Measurements from ENCODE around the gene PDE5A.

The PDE5A gene

DNA sequence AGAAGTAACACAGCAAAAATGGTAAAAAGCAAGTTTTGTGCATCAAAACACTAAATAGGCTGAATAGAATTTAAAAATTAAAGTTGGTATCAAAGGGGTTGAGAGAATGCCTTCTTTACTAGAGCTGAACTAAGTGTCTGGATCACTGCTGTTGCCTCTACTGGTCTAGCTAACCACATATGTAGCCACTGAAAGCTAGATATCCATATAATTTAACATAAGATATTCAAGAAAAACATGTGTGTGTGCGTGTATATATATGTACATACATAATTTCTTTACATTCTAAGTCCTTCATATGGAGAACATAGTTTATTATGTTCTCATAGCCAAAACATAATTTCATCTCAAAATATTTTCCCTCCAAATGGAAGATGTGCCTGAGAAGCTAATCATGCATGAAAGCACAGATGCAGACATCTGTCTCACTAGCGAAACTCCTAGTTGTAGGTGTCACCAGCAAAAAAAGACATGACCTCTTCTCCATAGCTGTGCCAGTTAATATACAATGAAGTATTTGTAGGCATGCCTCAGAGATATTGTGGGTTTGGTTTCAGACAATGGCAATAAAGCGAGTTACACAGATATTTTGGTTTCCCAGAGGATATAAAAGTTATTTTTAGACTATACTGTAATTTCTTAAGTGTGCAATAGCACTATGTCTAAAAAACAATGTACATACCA, 47.3 kb downstream of the PDE5A start:
- Histone ChIP-seq H3K27ac (ENCODE audit: low read length) (no peak overlapping the region), H3K9ac (ENCODE audit: low read length) (no peak overlapping the region), H3K4me3 (ENCODE audit: low read length) (no peak overlapping the region), H3K4me2 (ENCODE audit: low read depth, low read length) (no peak overlapping the region), H3F3A (ENCODE audit: insufficient read depth, low read length) (no peaks in the 10 kb centered on the region), H3K79me2 (ENCODE audit: low read length) (no peaks in the 10 kb centered on the region), H4K20me1 (ENCODE audit: insufficient read depth, low read length) (no peaks in the 10 kb centered on the region), H3K4me1 (ENCODE audit: low read length) (no peaks in the 10 kb centered on the region), H2AFZ (ENCODE audit: low read length) (no peak overlapping the region), H3K9me2 (replicated peaks; ENCODE audit: insufficient read depth, low read length) (no peaks in the 10 kb centered on the region), H3K27me3 (replicated peaks; ENCODE audit: insufficient read depth, low read length) (no peaks in the 10 kb centered on the region), H3K9me3 (replicated peaks; ENCODE audit: insufficient read depth, low read length) (no peaks in the 10 kb centered on the region), H3K36me3 (replicated peaks; ENCODE audit: insufficient read depth, low read length) (no peaks in the 10 kb centered on the region)
- DNase-seq, result no peak
- TF ChIP-seq CTCF (IDR thresholded peaks at IDR 0.05; ENCODE audit: low read length) (no peak), EZH2 (optimal IDR thresholded peaks at IDR 0.05; ENCODE audit: low read depth, low read length) (no peak), EZH2phosphoT487 (IDR thresholded peaks at IDR 0.05; ENCODE audit: low read length) (no peak)

GRCh38 chr4:119580293-119580692, 48.3 kb downstream of the PDE5A start:
- no peaks in the 10 kb centered on the region for H3K27me3 ChIP-seq (replicated peaks; ENCODE audit: insufficient read depth, low read length)
- no peaks in the 10 kb centered on the region for H3F3A ChIP-seq (ENCODE audit: insufficient read depth, low read length)
- no peak overlapping the region for H3K27ac ChIP-seq (ENCODE audit: low read length)
- TF ChIP-seq EZH2phosphoT487 (IDR thresholded peaks at IDR 0.05; ENCODE audit: low read length) (no peak), EZH2 (optimal IDR thresholded peaks at IDR 0.05; ENCODE audit: low read depth, low read length) (no peak), CTCF (IDR thresholded peaks at IDR 0.05; ENCODE audit: low read length) (no peak)
- H3K36me3 ChIP-seq (replicated peaks; ENCODE audit: insufficient read depth, low read length), result no peaks in the 10 kb centered on the region
- H3K9me3 ChIP-seq (replicated peaks; ENCODE audit: insufficient read depth, low read length), result no peaks in the 10 kb centered on the region
- no peak overlapping the region for H3K4me3 ChIP-seq (ENCODE audit: low read length)
- H3K4me2 ChIP-seq (ENCODE audit: low read depth, low read length), result no peak overlapping the region
- H3K4me1 ChIP-seq (ENCODE audit: low read length), result no peaks in the 10 kb centered on the region
- H3K9ac ChIP-seq (ENCODE audit: low read length), result no peak overlapping the region
- H4K20me1 ChIP-seq (ENCODE audit: insufficient read depth, low read length), result no peaks in the 10 kb centered on the region
- DNase-seq, result no peak
- H2AFZ ChIP-seq (ENCODE audit: low read length), result no peak overlapping the region
- H3K79me2 ChIP-seq (ENCODE audit: low read length), result no peaks in the 10 kb centered on the region
- no peaks in the 10 kb centered on the region for H3K9me2 ChIP-seq (replicated peaks; ENCODE audit: insufficient read depth, low read length)

DNA sequence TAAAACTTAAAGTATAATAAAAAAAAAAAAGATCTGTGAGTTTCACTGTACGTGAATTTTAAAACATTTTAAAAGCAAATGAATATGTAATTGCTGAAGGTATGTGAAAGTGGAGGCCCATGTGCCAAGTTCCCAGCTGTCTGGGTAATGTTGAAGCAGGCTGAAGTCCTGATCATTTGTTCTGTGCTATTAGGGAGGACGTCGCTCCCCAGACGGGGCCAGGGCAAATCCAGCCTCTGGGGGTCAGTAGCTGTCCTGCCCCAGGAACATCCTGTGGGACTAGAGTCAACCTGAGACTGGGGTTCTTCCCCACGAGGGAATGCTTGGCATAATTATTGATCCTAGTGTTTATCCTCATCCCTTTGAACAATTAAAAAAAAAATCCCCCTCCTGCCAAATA, 48.8 kb downstream of the PDE5A start:
- no peak overlapping the region for H3K27ac ChIP-seq (ENCODE audit: low read length)
- H3K9me3 ChIP-seq (replicated peaks; ENCODE audit: insufficient read depth, low read length), result no peaks in the 10 kb centered on the region
- no peaks in the 10 kb centered on the region for H3K27me3 ChIP-seq (replicated peaks; ENCODE audit: insufficient read depth, low read length)
- H3K36me3 ChIP-seq (replicated peaks; ENCODE audit: insufficient read depth, low read length), result no peaks in the 10 kb centered on the region
- no peak for DNase-seq
- no peak overlapping the region for H3K4me2 ChIP-seq (ENCODE audit: low read depth, low read length)
- no peak overlapping the region for H3K9ac ChIP-seq (ENCODE audit: low read length)
- no peaks in the 10 kb centered on the region for H3F3A ChIP-seq (ENCODE audit: insufficient read depth, low read length)
- H4K20me1 ChIP-seq (ENCODE audit: insufficient read depth, low read length), result no peaks in the 10 kb centered on the region
- no peak overlapping the region for H2AFZ ChIP-seq (ENCODE audit: low read length)
- H3K9me2 ChIP-seq (replicated peaks; ENCODE audit: insufficient read depth, low read length), result no peaks in the 10 kb centered on the region
- no peaks in the 10 kb centered on the region for H3K4me1 ChIP-seq (ENCODE audit: low read length)
- no peak for TF ChIP-seq CTCF (IDR thresholded peaks at IDR 0.05; ENCODE audit: low read length)
- TF ChIP-seq EZH2phosphoT487 (IDR thresholded peaks at IDR 0.05; ENCODE audit: low read length), result no peak
- TF ChIP-seq EZH2 (optimal IDR thresholded peaks at IDR 0.05; ENCODE audit: low read depth, low read length), result no peak
- H3K4me3 ChIP-seq (ENCODE audit: low read length), result no peak overlapping the region
- H3K79me2 ChIP-seq (ENCODE audit: low read length), result no peaks in the 10 kb centered on the region

All from MM.1S (cell line).